ENCODE measurements around the gene CUBN. TPM values are rescaled to one million over a fixed set of nuclear protein-coding genes. Genes with fewer than 3 reads are reported as not detected.

CUBN gene
- total RNA-seq, 1 experiment from 2014 or later: 0.46 TPM

- Mint-ChIP-seq H3K9me3 (no peaks in the 10 kb centered on the region), H3K4me3 (no peak overlapping the region), H3K27me3 (ENCODE audit: low read depth) (no peaks in the 10 kb centered on the region), H3K36me3 (no peaks in the 10 kb centered on the region), H3K4me1 (peaks cover 4% of the 10 kb centered on the region), H3K27ac (no peak overlapping the region)
- CTCF ChIA-PET: interaction anchor here (0.6 to 1.6 kb wide), 2 partner anchors 9 to 55 kb away, joined by 3 to 5 read pairs; no protein-coding TSS in a partner anchor
- TF ChIP-seq USF2 (CRISPR knock-in tag; IDR thresholded peaks at IDR 0.05): no peak
- TF ChIP-seq CDX4 (CRISPR knock-in tag; IDR thresholded peaks at IDR 0.05; ENCODE audit: borderline replicate concordance): no peak
- TF ChIP-seq SP1 (CRISPR knock-in tag; conservative IDR thresholded peaks at IDR 0.05): no peak
- TF ChIP-seq AR (CRISPR knock-in tag; IDR thresholded peaks at IDR 0.05): no peak
- TF ChIP-seq SMAD3 (CRISPR knock-in tag; IDR thresholded peaks at IDR 0.05; ENCODE audit: borderline replicate concordance): no peak
- no peak for TF ChIP-seq JAZF1 (CRISPR knock-in tag; IDR thresholded peaks at IDR 0.05)
- TF ChIP-seq ZNF219 (CRISPR knock-in tag; IDR thresholded peaks at IDR 0.05; ENCODE audit: borderline replicate concordance): no peak
- TF ChIP-seq GTF2I (CRISPR knock-in tag; conservative IDR thresholded peaks at IDR 0.05): no peak
- TF ChIP-seq E2F4 (CRISPR knock-in tag; IDR thresholded peaks at IDR 0.05; ENCODE audit: borderline replicate concordance, low read depth): no peak
- no peak for TF ChIP-seq ZNF396 (CRISPR knock-in tag; IDR thresholded peaks at IDR 0.05; ENCODE audit: borderline replicate concordance)
- no peak for TF ChIP-seq ZNF121 (CRISPR knock-in tag; IDR thresholded peaks at IDR 0.05)
- no peak for TF ChIP-seq ZMAT4 (CRISPR knock-in tag; IDR thresholded peaks at IDR 0.05)
- no peak for TF ChIP-seq JUN (CRISPR knock-in tag; IDR thresholded peaks at IDR 0.05)
- TF ChIP-seq ZSCAN18 (CRISPR knock-in tag; IDR thresholded peaks at IDR 0.05): no peak
- TF ChIP-seq NR1H2 (CRISPR knock-in tag; IDR thresholded peaks at IDR 0.05): no peak
- TF ChIP-seq OVOL2 (CRISPR knock-in tag; IDR thresholded peaks at IDR 0.05; ENCODE audit: borderline replicate concordance): no peak
- no peak for TF ChIP-seq MYBL2 (CRISPR knock-in tag; IDR thresholded peaks at IDR 0.05)
- TF ChIP-seq ZNF281 (CRISPR knock-in tag; IDR thresholded peaks at IDR 0.05): no peak
- no peak for DNase-seq (ENCODE audit: low spot score)
- POLR2A ChIA-PET: no interaction called here
- ATAC-seq: no peak
These were observed 45.9 kb upstream of the CUBN start for GRCh38 chr10:17175551-17175950.

All from WTC11 (cell line).